K562 (cell line): ENCODE measurements around the gene PLEKHA1.

Source experiments
- MEIS2 ChIP-seq: fragments of 450-650 bp; IDR thresholded peaks from 2 replicates; pipeline ENCODE4 v1.6.1; 2014; ENCODE audit warnings: mild to moderate bottlenecking; ENCODE audit not compliant: partially characterized antibody
- POLR2AphosphoS5 ChIP-seq: IDR thresholded peaks from 2 replicates; pipeline ENCODE4 v1.6.1; 2011; ENCODE audit warnings: mild to moderate bottlenecking, low read depth, low read length, moderate library complexity; ENCODE audit not compliant: control insufficient read depth, insufficient read depth
- TF ChIP-seq, protein P1 (sequence below), 2 experiments: fragments of 450-650 bp in 1 of 2; IDR thresholded peaks; 2 replicates each; pipeline ENCODE4 v1.6.1; 2011 to 2017; ENCODE audit warnings: low read depth in 2 of 2, antibody characterized with exemption in 1 of 2, borderline replicate concordance in 1 of 2, low read length in 1 of 2, mild to moderate bottlenecking in 1 of 2, mixed read lengths in 1 of 2; ENCODE audit not compliant: control insufficient read depth in 1 of 2

DNA sequence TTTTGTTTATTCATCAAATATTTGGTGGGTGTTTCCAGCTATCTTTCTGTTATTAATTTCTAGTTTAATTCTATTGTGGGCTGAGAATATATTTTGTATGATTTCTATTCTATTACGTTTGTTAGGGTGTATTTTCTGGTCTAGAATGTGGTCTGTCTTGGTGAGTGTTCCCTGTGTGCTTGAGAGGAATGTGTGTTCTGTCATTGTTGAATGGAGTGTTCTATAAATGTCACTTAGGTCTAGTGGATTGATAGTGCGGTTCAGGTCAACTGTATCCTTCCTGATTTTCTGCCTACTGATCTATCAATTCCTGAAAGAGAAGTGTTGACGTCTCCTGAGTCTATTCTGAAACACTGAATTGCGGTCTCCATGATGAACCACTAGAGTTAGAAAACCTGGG lies 95.3 kb downstream of the PLEKHA1 start:
- TF ChIP-seq MEIS2: no peak
- no peak for TF ChIP-seq POLR2AphosphoS5
- TF ChIP-seq, protein P1, sequence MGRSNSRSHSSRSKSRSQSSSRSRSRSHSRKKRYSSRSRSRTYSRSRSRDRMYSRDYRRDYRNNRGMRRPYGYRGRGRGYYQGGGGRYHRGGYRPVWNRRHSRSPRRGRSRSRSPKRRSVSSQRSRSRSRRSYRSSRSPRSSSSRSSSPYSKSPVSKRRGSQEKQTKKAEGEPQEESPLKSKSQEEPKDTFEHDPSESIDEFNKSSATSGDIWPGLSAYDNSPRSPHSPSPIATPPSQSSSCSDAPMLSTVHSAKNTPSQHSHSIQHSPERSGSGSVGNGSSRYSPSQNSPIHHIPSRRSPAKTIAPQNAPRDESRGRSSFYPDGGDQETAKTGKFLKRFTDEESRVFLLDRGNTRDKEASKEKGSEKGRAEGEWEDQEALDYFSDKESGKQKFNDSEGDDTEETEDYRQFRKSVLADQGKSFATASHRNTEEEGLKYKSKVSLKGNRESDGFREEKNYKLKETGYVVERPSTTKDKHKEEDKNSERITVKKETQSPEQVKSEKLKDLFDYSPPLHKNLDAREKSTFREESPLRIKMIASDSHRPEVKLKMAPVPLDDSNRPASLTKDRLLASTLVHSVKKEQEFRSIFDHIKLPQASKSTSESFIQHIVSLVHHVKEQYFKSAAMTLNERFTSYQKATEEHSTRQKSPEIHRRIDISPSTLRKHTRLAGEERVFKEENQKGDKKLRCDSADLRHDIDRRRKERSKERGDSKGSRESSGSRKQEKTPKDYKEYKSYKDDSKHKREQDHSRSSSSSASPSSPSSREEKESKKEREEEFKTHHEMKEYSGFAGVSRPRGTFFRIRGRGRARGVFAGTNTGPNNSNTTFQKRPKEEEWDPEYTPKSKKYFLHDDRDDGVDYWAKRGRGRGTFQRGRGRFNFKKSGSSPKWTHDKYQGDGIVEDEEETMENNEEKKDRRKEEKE (IDR thresholded peaks at IDR 0.05; ENCODE audit: borderline replicate concordance in 1 of 2, control insufficient read depth in 1 of 2, low read depth in 2 of 2, low read length in 1 of 2): no peak
